AG08396 (cell line): ENCODE data around the gene PDLIM5.

Experiments used
- DNase-seq: peaks from one replicate; pipeline ENCODE4 v3.0.0; 2012; ENCODE audit warnings: low spot score, mixed read lengths

The PDLIM5 gene

GRCh38 chr4:94426783-94427182 is 25.0 kb upstream of the PDLIM5 start:
- no peak for DNase-seq

GRCh38 chr4:94428884-94429283 is 22.9 kb upstream of the PDLIM5 start:
- DNase-seq = no peak

GRCh38 chr4:94430406-94430805 is 21.3 kb upstream of the PDLIM5 start:
- no peak for DNase-seq

- no peak for DNase-seq
Measured at GRCh38 chr4:94431388-94431787, 20.4 kb upstream of the PDLIM5 start.

GRCh38 chr4:94434505-94434904 is 17.2 kb upstream of the PDLIM5 start:
- DNase-seq = no peak

GRCh38 chr4:94435874-94436273 is 15.9 kb upstream of the PDLIM5 start:
- DNase-seq = no peak

GRCh38 chr4:94436512-94436911 is 15.2 kb upstream of the PDLIM5 start:
- DNase-seq = no peak

GRCh38 chr4:94439606-94440005 is 12.1 kb upstream of the PDLIM5 start:
- DNase-seq = no peak

- DNase-seq = no peak
Measured at GRCh38 chr4:94441838-94442237, 9.9 kb upstream of the PDLIM5 start.

GRCh38 chr4:94442251-94442650 is 9.5 kb upstream of the PDLIM5 start:
- no peak for DNase-seq

GRCh38 chr4:94446386-94446785 is 5.4 kb upstream of the PDLIM5 start:
- DNase-seq = no peak

- no peak for DNase-seq
Measured at GRCh38 chr4:94447754-94448411, 3.9 kb upstream of the PDLIM5 start.

GRCh38 chr4:94448815-94449375 is 2.8 kb upstream of the PDLIM5 start:
- no peak for DNase-seq

- no peak for DNase-seq
Measured at GRCh38 chr4:94451051-94451694, 569 bp upstream of the PDLIM5 start.

GRCh38 chr4:94452476-94453371 is 982 bp downstream of the PDLIM5 start:
- DNase-seq = peak; percentile 79

GRCh38 chr4:94453391-94453963 is 1.7 kb downstream of the PDLIM5 start:
- no peak for DNase-seq

GRCh38 chr4:94454405-94454804 is 2.7 kb downstream of the PDLIM5 start:
- no peak for DNase-seq

- DNase-seq = peak; percentile 58
Measured at GRCh38 chr4:94455081-94455480, 3.3 kb downstream of the PDLIM5 start.

GRCh38 chr4:94457692-94458106 is 6.0 kb downstream of the PDLIM5 start:
- no peak for DNase-seq

- no peak for DNase-seq
Measured at GRCh38 chr4:94458682-94459081, 6.9 kb downstream of the PDLIM5 start.

GRCh38 chr4:94459462-94460161 is 7.9 kb downstream of the PDLIM5 start:
- DNase-seq = no peak

- no peak for DNase-seq
Measured at GRCh38 chr4:94461506-94461905, 9.8 kb downstream of the PDLIM5 start.
